Nephron progenitor cell (in vitro differentiated cells): ENCODE results near the gene HSDL1.

ENCODE experiments used
- DNase-seq: peaks from one replicate; pipeline ENCODE4 v3.0.0; 2021
- H3K27ac Mint-ChIP-seq: 2 replicates; pipeline ENCODE4 v1.8.0; 2021; ENCODE audit warnings: mild to moderate bottlenecking, moderate library complexity, mixed read lengths
- H3K27me3 Mint-ChIP-seq: 2 replicates; pipeline ENCODE4 v1.8.0; 2021; ENCODE audit warnings: mild to moderate bottlenecking, low read depth, mixed read lengths; ENCODE audit not compliant: poor library complexity
- H3K36me3 Mint-ChIP-seq: 2 replicates; pipeline ENCODE4 v1.8.0; 2021; ENCODE audit warnings: low read depth, mixed read lengths
- H3K4me1 Mint-ChIP-seq: 2 replicates; pipeline ENCODE4 v1.8.0; 2021; ENCODE audit warnings: mixed read lengths
- H3K4me3 Mint-ChIP-seq: 2 replicates; pipeline ENCODE4 v1.8.0; 2021; ENCODE audit warnings: mild to moderate bottlenecking, moderate library complexity, mixed read lengths
- H3K9me3 Mint-ChIP-seq: 2 replicates; pipeline ENCODE4 v1.8.0; 2021; ENCODE audit warnings: mild to moderate bottlenecking, moderate library complexity, mixed read lengths
- CTCF ChIP-seq: fragments of 200-600 bp; sonication (generic); IDR thresholded peaks from 2 replicates; pipeline ENCODE4 v1.5.0; 2021; ENCODE audit warnings: antibody characterized with exemption

HSDL1 gene

GRCh38 chr16:84186685-84187437, 41.9 kb upstream of the HSDL1 start, which contains the start of gene TAF1C:
TAF1C (minus strand) TSS chr16:84187057; CDS start chr16:84184988, 2,069 bp downstream.
- H3K4me1 Mint-ChIP-seq, result peaks cover 19% of the 10 kb centered on the region
- peak; percentile 91 for DNase-seq
- no peaks in the 10 kb centered on the region for H3K9me3 Mint-ChIP-seq
- no peak within 1 kb of the TSS for H3K27ac Mint-ChIP-seq
- H3K36me3 Mint-ChIP-seq, result peaks cover 19% of the 10 kb centered on the region
- H3K27me3 Mint-ChIP-seq, result no peaks in the 10 kb centered on the region
- peak; percentile 90 for TF ChIP-seq CTCF
- peak within 1 kb of the TSS; percentile 94 for H3K4me3 Mint-ChIP-seq

GRCh38 chr16:84184775-84185174, 39.8 kb upstream of the HSDL1 start:
- H3K27ac Mint-ChIP-seq, result peak overlapping the region; percentile 84
- peak overlapping the region; percentile 94 for H3K4me3 Mint-ChIP-seq
- peaks cover 19% of the 10 kb centered on the region for H3K36me3 Mint-ChIP-seq
- no peak for DNase-seq
- H3K9me3 Mint-ChIP-seq, result no peaks in the 10 kb centered on the region
- no peak for TF ChIP-seq CTCF
- no peaks in the 10 kb centered on the region for H3K27me3 Mint-ChIP-seq
- H3K4me1 Mint-ChIP-seq, result peaks cover 19% of the 10 kb centered on the region

- Mint-ChIP-seq H3K4me1 (peaks cover 19% of the 10 kb centered on the region), H3K9me3 (no peaks in the 10 kb centered on the region), H3K27ac (no peak overlapping the region), H3K27me3 (no peaks in the 10 kb centered on the region), H3K4me3 (peak overlapping the region; percentile 18), H3K36me3 (peaks cover 19% of the 10 kb centered on the region)
- no peak for TF ChIP-seq CTCF
- no peak for DNase-seq
Measured at GRCh38 chr16:84183911-84184591, 39.1 kb upstream of the HSDL1 start.

GRCh38 chr16:84183572-84183875, 38.5 kb upstream of the HSDL1 start:
- no peak for TF ChIP-seq CTCF
- H3K4me3 Mint-ChIP-seq, result no peak overlapping the region
- H3K27me3 Mint-ChIP-seq, result no peaks in the 10 kb centered on the region
- H3K4me1 Mint-ChIP-seq, result peaks cover 22% of the 10 kb centered on the region
- DNase-seq, result no peak
- no peak overlapping the region for H3K27ac Mint-ChIP-seq
- H3K9me3 Mint-ChIP-seq, result no peaks in the 10 kb centered on the region
- H3K36me3 Mint-ChIP-seq, result peaks cover 19% of the 10 kb centered on the region

- no peak overlapping the region for H3K27ac Mint-ChIP-seq
Measured at GRCh38 chr16:84182680-84183571, 37.9 kb upstream of the HSDL1 start.

More at GRCh38 chr16:84182680-84183571, 37.9 kb upstream of the HSDL1 start:
- Mint-ChIP-seq H3K9me3 (no peaks in the 10 kb centered on the region), H3K4me1 (peaks cover 28% of the 10 kb centered on the region), H3K36me3 (peaks cover 24% of the 10 kb centered on the region), H3K27me3 (no peaks in the 10 kb centered on the region), H3K4me3 (no peak overlapping the region)
- no peak for DNase-seq
- TF ChIP-seq CTCF, result no peak
